Measurements from ENCODE around the gene RBMS1.

RBMS1 gene

GRCh38 chr2:160254189-160254762 is 239.3 kb downstream of the RBMS1 start:
- no peak for DNase-seq (ENCODE audit: low read depth in 2 of 2)

- no peak for DNase-seq (ENCODE audit: low read depth in 2 of 2)
These were observed 240.0 kb downstream of the RBMS1 start for GRCh38 chr2:160253440-160254188.

GRCh38 chr2:160252900-160253299 is 240.7 kb downstream of the RBMS1 start:
- no peak for DNase-seq (ENCODE audit: low read depth in 2 of 2)

- no peak for DNase-seq (ENCODE audit: low read depth in 2 of 2)
These were observed 241.2 kb downstream of the RBMS1 start for GRCh38 chr2:160252278-160252887.

- DNase-seq (ENCODE audit: low read depth in 2 of 2): no peak
These were observed 242.0 kb downstream of the RBMS1 start for GRCh38 chr2:160251569-160251968.

GRCh38 chr2:160249876-160250275 is 243.7 kb downstream of the RBMS1 start:
- no peak for DNase-seq (ENCODE audit: low read depth in 2 of 2)

GRCh38 chr2:160247296-160248035 is 246.1 kb downstream of the RBMS1 start:
- no peak for DNase-seq (ENCODE audit: low read depth in 2 of 2)

GRCh38 chr2:160246356-160246755 is 247.3 kb downstream of the RBMS1 start:
- no peak for DNase-seq (ENCODE audit: low read depth in 2 of 2)

- DNase-seq (ENCODE audit: low read depth in 2 of 2): no peak
These were observed 247.9 kb downstream of the RBMS1 start for GRCh38 chr2:160245614-160246155.

- DNase-seq (ENCODE audit: low read depth in 2 of 2): no peak
These were observed 250.6 kb downstream of the RBMS1 start for GRCh38 chr2:160242893-160243564.

GRCh38 chr2:160241251-160242137 is 252.1 kb downstream of the RBMS1 start:
- DNase-seq (ENCODE audit: low read depth in 2 of 2): no peak

GRCh38 chr2:160239436-160239835 is 254.2 kb downstream of the RBMS1 start:
- no peak for DNase-seq (ENCODE audit: low read depth in 2 of 2)

GRCh38 chr2:160238392-160238791 is 255.2 kb downstream of the RBMS1 start:
- no peak for DNase-seq (ENCODE audit: low read depth in 2 of 2)

GRCh38 chr2:160232905-160233475 is 260.6 kb downstream of the RBMS1 start:
- DNase-seq (ENCODE audit: low read depth in 2 of 2): no peak

- no peak for DNase-seq (ENCODE audit: low read depth in 2 of 2)
These were observed 264.0 kb downstream of the RBMS1 start for GRCh38 chr2:160229591-160229990.

GRCh38 chr2:160228141-160228917 is 265.3 kb downstream of the RBMS1 start:
- no peak for DNase-seq (ENCODE audit: low read depth in 2 of 2)

- DNase-seq (ENCODE audit: low read depth in 2 of 2): no peak
These were observed 266.2 kb downstream of the RBMS1 start for GRCh38 chr2:160227293-160227915.

GRCh38 chr2:160226367-160226766 is 267.2 kb downstream of the RBMS1 start:
- no peak for DNase-seq (ENCODE audit: low read depth in 2 of 2)

- no peak for DNase-seq (ENCODE audit: low read depth in 2 of 2)
These were observed 267.9 kb downstream of the RBMS1 start for GRCh38 chr2:160225722-160226121.
